GM19238 (cell line): ENCODE results near the gene DNM3.

Source experiments
- DNase-seq: peaks from one replicate; pipeline ENCODE4 v3.0.0; 2011; ENCODE audit warnings: low spot score; ENCODE audit not compliant: insufficient read length

DNM3 gene

GRCh38 chr1:172137703-172138454 lies 296.6 kb downstream of the DNM3 start:
- no peak for DNase-seq

GRCh38 chr1:172138634-172139033 lies 297.3 kb downstream of the DNM3 start:
- DNase-seq: no peak

- no peak for DNase-seq
Measured at GRCh38 chr1:172139196-172139595, 297.9 kb downstream of the DNM3 start.

GRCh38 chr1:172140072-172140471 lies 298.8 kb downstream of the DNM3 start:
- DNase-seq: no peak

GRCh38 chr1:172140591-172140990 lies 299.3 kb downstream of the DNM3 start:
- DNase-seq: no peak

- DNase-seq: no peak
Measured at GRCh38 chr1:172141341-172141881, 300.1 kb downstream of the DNM3 start.

GRCh38 chr1:172142324-172142723 lies 301.0 kb downstream of the DNM3 start:
- no peak for DNase-seq

GRCh38 chr1:172143384-172144055 lies 302.2 kb downstream of the DNM3 start:
- no peak for DNase-seq

GRCh38 chr1:172144445-172145061 lies 303.3 kb downstream of the DNM3 start:
- DNase-seq: no peak

- DNase-seq: no peak
Measured at GRCh38 chr1:172145231-172145651, 303.9 kb downstream of the DNM3 start.

GRCh38 chr1:172145656-172146055 lies 304.4 kb downstream of the DNM3 start:
- no peak for DNase-seq

GRCh38 chr1:172146141-172146850 lies 305.0 kb downstream of the DNM3 start:
- no peak for DNase-seq

- no peak for DNase-seq
Measured at GRCh38 chr1:172147541-172147940, 306.2 kb downstream of the DNM3 start.

GRCh38 chr1:172148213-172148612 lies 306.9 kb downstream of the DNM3 start:
- no peak for DNase-seq

- DNase-seq: no peak
Measured at GRCh38 chr1:172148707-172149106, 307.4 kb downstream of the DNM3 start.

GRCh38 chr1:172149346-172149745 lies 308.0 kb downstream of the DNM3 start:
- no peak for DNase-seq

- DNase-seq: no peak
Measured at GRCh38 chr1:172154551-172154950, 313.3 kb downstream of the DNM3 start.

GRCh38 chr1:172155766-172156165 lies 314.5 kb downstream of the DNM3 start:
- DNase-seq: no peak

GRCh38 chr1:172162236-172162635 lies 320.9 kb downstream of the DNM3 start:
- DNase-seq: no peak

GRCh38 chr1:172163498-172164215 lies 322.4 kb downstream of the DNM3 start:
- DNase-seq: no peak

GRCh38 chr1:172165403-172165802 lies 324.1 kb downstream of the DNM3 start:
- DNase-seq: no peak
